T-helper 1 cell treated with Interleukin-12 subunit alpha and Interleukin-12 subunit beta and Interleukin-4 antibody, amounts not matched to agents 30 ng/mL and 1 ng/mL, for 36 hours (primary cell): Measurements from ENCODE around the gene ELL. TPM values are rescaled to one million over a fixed set of nuclear protein-coding genes. Genes with fewer than 3 reads are reported as not detected.

Experiments
- intact Hi-C: fragments of 100-400 bp; cut with micrococcal nuclease; formaldehyde crosslinking; loops from one replicate; pipeline ENCODE4 v1.15.1; 2024
- total RNA-seq: library from RNA; stranded (reverse); gene quantifications from 2 replicates; pipeline ENCODE4 v1.2.3, GENCODE V29; 2022

Gene ELL
- total RNA-seq, 1 donor from 2014 or later = 25.7 TPM

- intact Hi-C loops = no loop called here
These were observed 47.4 kb downstream of the ELL start for GRCh38 chr19:18474366-18474887.

DNA sequence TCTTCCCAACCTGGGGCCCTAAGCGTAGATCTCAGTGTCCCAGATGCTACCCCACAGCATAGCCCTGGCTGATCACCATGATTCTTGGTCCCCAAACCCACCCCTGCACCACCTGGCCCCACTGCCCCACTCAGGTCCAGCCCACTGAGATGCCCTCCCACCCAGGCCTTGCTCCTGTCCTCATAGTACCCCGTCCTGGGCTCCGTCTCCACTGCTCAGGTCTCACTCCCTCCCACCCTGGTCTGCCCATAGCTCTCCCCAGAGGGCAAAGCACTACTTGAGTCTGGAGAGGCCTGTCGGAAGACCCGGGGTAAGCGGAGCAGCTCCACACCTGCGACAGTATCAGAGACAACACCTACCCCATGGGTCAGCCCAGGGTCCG lies 48.2 kb downstream of the ELL start:
- intact Hi-C loops = no loop called here

- intact Hi-C loops = no loop called here
These were observed 48.7 kb downstream of the ELL start for GRCh38 chr19:18473003-18473705.

GRCh38 chr19:18470787-18471186 lies 51.1 kb downstream of the ELL start:
- intact Hi-C loops = no loop called here

GRCh38 chr19:18469069-18469846 lies 52.6 kb downstream of the ELL start:
- intact Hi-C loops = loop anchor here (1.0 to 2.0 kb wide), 2 partner anchors 51 to 120 kb away; partner anchors contain the start of gene REX1BD

GRCh38 chr19:18468517-18468916 lies 53.4 kb downstream of the ELL start:
- intact Hi-C loops = loop anchor here (2.0 kb wide), 1 partner anchor 120 kb away; the partner anchor contains the start of gene REX1BD

- intact Hi-C loops = loop anchor here (2.0 kb wide), 1 partner anchor 121 kb away; the partner anchor contains the start of gene REX1BD
These were observed 53.9 kb downstream of the ELL start for GRCh38 chr19:18467978-18468377.

DNA sequence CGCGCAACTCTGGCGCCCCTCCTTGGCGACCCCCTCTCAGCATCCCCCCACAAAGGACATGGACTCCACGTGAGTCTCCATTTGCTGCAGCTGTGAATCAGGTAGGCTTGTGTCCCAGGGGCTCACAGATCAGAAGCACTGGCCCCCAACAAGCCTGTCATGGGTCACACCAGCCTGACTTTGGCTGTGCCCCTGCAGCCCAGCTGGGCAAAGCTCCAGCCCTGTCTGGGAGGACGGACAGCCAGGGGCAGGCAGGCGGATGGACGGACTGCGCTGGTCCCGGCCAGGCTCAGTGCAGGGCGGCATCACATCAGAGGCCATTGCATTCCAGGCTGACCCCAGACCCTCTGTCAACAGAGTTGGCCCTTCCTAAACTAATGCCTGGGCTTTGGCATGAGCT lies 55.5 kb downstream of the ELL start:
- intact Hi-C loops = no loop called here

DNA sequence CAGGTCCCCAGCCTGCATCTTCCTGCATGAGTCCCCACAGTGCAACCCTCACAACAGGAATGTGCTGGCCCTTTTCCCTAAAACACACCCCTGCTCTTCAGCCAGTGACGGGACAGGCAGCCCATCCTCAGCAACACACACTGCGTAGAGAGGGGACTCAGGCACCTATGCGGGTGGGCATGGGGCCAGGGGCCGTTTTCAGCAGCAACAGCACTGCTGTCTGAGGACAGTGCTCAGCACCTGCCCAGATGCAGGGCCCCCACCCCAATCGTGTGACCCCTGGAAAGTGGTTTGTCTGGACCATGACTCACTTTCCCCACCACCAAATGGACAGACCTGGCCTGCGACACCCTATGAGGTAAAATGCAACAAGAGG lies 55.9 kb downstream of the ELL start:
- intact Hi-C loops = no loop called here

DNA sequence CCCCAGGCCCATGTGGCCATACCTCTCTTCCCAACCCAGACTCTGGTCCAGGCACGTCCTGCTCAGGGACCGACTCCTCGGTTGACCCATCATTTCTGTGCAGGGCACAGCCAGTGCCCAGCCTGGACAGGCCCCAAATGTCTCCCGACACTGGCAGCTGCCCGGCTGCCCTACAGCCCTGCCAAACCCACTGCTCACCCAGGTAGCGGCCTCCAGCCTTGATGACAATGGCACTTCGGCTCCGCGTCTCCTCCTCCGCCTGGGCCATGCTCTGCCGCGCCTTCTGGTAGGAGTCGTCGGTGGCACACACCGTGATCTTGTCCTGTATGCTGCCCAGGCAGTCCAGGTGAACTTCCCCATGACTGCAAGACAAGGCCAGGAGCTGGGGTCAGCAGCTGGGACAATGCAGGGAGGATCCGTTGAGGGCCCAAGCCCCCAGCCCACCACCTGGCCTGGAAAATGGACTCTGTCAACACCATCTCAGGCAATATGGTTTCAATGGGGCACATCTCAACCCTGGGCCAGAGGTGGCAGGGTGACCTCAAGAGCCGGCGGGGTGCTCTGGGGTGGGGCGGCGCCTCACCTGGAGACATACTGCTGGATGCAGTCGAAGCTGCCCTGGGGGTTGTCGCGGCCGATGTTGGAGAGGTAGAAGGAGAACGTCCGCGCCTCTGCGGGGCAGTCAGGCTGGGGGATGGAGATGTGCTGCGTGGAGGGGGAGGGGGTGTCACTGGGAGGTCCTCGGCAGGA lies 56.5 kb downstream of the ELL start:
- intact Hi-C loops = no loop called here

- intact Hi-C loops = loop anchor here (5.0 kb wide), 1 partner anchor 108 kb away; the partner anchor contains the start of gene UBA52
These were observed 57.2 kb downstream of the ELL start for GRCh38 chr19:18464646-18465045.

- intact Hi-C loops = loop anchor here (5.0 kb wide), 1 partner anchor 111 kb away; the partner anchor contains the start of gene UBA52
These were observed 60.4 kb downstream of the ELL start for GRCh38 chr19:18461471-18461870.

DNA sequence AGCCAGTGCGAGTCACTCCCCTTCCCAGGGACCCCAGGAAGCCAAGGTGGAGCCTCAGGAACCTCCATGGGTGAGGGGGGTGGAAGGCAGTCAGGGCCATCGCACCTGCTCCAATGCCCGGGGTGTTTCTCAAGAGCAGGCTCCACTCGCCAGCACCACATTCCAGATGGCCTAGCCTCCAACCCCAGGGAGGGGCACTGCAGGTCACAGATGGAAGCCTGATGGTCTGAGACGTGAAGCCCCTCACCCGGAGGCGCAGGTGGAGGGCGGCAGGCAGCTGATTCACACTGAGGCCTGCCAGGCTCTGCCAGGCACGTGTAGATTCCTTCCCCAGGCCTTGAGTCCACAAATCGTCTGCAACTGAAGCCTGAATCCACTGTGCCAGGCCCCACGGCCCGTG lies 61.0 kb downstream of the ELL start:
- intact Hi-C loops = loop anchor here (5.0 kb wide), 1 partner anchor 111 kb away; the partner anchor contains the start of gene UBA52

- intact Hi-C loops = no loop called here
These were observed 64.2 kb downstream of the ELL start for GRCh38 chr19:18457483-18458331.

GRCh38 chr19:18456974-18457373 lies 64.9 kb downstream of the ELL start:
- intact Hi-C loops = no loop called here

GRCh38 chr19:18456279-18456678 lies 65.6 kb downstream of the ELL start:
- intact Hi-C loops = no loop called here

GRCh38 chr19:18453269-18454024 lies 68.4 kb downstream of the ELL start:
- intact Hi-C loops = loop anchor here (5.0 kb wide), 2 partner anchors 224 to 394 kb away; no protein-coding TSS in a partner anchor

- intact Hi-C loops = loop anchor here (5.0 kb wide), 2 partner anchors 225 to 395 kb away; no protein-coding TSS in a partner anchor
These were observed 69.5 kb downstream of the ELL start for GRCh38 chr19:18452386-18452785.
